HL-60 (cell line): ENCODE data around the gene CEACAM18.

ENCODE experiments used
- DNase-seq, 2 experiments: peaks; one replicate each; pipeline ENCODE4 v3.0.0-alpha.2; 2010 to 2020; ENCODE audit warnings: low read depth in 1 of 2, low spot score in 1 of 2
- H3K27ac ChIP-seq: fragments of 250-450 bp; sonication (Bioruptor Pico); replicated peaks from 2 replicates; pipeline ENCODE4 v1.5.1; 2020; ENCODE audit warnings: mild to moderate bottlenecking, moderate library complexity
- H3K27me3 ChIP-seq: fragments of 250-450 bp; sonication (Bioruptor Pico); 2 replicates; pipeline ENCODE4 v1.5.1; 2021; ENCODE audit warnings: mild to moderate bottlenecking, moderate library complexity; ENCODE audit not compliant: insufficient read depth, poor library complexity, severe bottlenecking
- H3K4me3 ChIP-seq: replicated peaks from 2 replicates; pipeline ENCODE4 v1.5.1; 2011; ENCODE audit warnings: mild to moderate bottlenecking, control low read depth, low read length; ENCODE audit not compliant: insufficient read depth
- GABPA ChIP-seq: IDR thresholded peaks from 2 replicates; pipeline ENCODE4 v1.6.1; 2012; ENCODE audit warnings: low read depth
- POLR2AphosphoS5 ChIP-seq: IDR thresholded peaks from 2 replicates; pipeline ENCODE4 v1.6.1; 2012; ENCODE audit warnings: low read depth
- SPI1 ChIP-seq: IDR thresholded peaks from 2 replicates; pipeline ENCODE4 v1.6.1; 2012; ENCODE audit warnings: low read depth, mild to moderate bottlenecking, borderline replicate concordance
- TF ChIP-seq, protein P1 (sequence below): IDR thresholded peaks from one replicate; pipeline ENCODE4 v1.5.1; 2011; ENCODE audit warnings: low read length, control low read depth, inconsistent platforms; ENCODE audit not compliant: insufficient read depth
- TF ChIP-seq, protein P2 (sequence below): IDR thresholded peaks from 2 replicates; pipeline ENCODE4 v1.6.1; 2012; ENCODE audit warnings: low read depth; ENCODE audit not compliant: insufficient replicate concordance

CEACAM18 gene

GRCh38 chr19:51469629-51470028 is 8.7 kb upstream of the CEACAM18 start:
- Histone ChIP-seq H3K27ac (peak overlapping the region; percentile 79; the same call in 1 of the 2 replicates), H3K27me3 (no peaks in the 10 kb centered on the region), H3K4me3 (no peak overlapping the region)
- no peak for DNase-seq
- TF ChIP-seq POLR2AphosphoS5 (no peak), GABPA (no peak), SPI1 (no peak)
- TF ChIP-seq, protein P1, sequence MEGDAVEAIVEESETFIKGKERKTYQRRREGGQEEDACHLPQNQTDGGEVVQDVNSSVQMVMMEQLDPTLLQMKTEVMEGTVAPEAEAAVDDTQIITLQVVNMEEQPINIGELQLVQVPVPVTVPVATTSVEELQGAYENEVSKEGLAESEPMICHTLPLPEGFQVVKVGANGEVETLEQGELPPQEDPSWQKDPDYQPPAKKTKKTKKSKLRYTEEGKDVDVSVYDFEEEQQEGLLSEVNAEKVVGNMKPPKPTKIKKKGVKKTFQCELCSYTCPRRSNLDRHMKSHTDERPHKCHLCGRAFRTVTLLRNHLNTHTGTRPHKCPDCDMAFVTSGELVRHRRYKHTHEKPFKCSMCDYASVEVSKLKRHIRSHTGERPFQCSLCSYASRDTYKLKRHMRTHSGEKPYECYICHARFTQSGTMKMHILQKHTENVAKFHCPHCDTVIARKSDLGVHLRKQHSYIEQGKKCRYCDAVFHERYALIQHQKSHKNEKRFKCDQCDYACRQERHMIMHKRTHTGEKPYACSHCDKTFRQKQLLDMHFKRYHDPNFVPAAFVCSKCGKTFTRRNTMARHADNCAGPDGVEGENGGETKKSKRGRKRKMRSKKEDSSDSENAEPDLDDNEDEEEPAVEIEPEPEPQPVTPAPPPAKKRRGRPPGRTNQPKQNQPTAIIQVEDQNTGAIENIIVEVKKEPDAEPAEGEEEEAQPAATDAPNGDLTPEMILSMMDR, result no peak
- TF ChIP-seq, protein P2, sequence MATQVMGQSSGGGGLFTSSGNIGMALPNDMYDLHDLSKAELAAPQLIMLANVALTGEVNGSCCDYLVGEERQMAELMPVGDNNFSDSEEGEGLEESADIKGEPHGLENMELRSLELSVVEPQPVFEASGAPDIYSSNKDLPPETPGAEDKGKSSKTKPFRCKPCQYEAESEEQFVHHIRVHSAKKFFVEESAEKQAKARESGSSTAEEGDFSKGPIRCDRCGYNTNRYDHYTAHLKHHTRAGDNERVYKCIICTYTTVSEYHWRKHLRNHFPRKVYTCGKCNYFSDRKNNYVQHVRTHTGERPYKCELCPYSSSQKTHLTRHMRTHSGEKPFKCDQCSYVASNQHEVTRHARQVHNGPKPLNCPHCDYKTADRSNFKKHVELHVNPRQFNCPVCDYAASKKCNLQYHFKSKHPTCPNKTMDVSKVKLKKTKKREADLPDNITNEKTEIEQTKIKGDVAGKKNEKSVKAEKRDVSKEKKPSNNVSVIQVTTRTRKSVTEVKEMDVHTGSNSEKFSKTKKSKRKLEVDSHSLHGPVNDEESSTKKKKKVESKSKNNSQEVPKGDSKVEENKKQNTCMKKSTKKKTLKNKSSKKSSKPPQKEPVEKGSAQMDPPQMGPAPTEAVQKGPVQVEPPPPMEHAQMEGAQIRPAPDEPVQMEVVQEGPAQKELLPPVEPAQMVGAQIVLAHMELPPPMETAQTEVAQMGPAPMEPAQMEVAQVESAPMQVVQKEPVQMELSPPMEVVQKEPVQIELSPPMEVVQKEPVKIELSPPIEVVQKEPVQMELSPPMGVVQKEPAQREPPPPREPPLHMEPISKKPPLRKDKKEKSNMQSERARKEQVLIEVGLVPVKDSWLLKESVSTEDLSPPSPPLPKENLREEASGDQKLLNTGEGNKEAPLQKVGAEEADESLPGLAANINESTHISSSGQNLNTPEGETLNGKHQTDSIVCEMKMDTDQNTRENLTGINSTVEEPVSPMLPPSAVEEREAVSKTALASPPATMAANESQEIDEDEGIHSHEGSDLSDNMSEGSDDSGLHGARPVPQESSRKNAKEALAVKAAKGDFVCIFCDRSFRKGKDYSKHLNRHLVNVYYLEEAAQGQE, result no peak

GRCh38 chr19:51470966-51471365 is 7.4 kb upstream of the CEACAM18 start:
- no peak for DNase-seq
- no peak overlapping the region for H3K4me3 ChIP-seq
- H3K27me3 ChIP-seq, result no peaks in the 10 kb centered on the region
- TF ChIP-seq POLR2AphosphoS5 (no peak), GABPA (no peak), SPI1 (no peak)
- TF ChIP-seq, protein P1, result no peak
- TF ChIP-seq, protein P2, result no peak
- H3K27ac ChIP-seq, result no peak overlapping the region

GRCh38 chr19:51471527-51471926 is 6.8 kb upstream of the CEACAM18 start:
- no peak for TF ChIP-seq SPI1
- TF ChIP-seq GABPA, result no peak
- TF ChIP-seq, protein P2, result no peak
- no peak for TF ChIP-seq POLR2AphosphoS5
- TF ChIP-seq, protein P1, result no peak
- Histone ChIP-seq H3K27ac (no peak overlapping the region), H3K27me3 (no peaks in the 10 kb centered on the region), H3K4me3 (no peak overlapping the region)
- no peak for DNase-seq
